Fibroblast of lung (primary cell): Measurements from ENCODE around the gene PPM1K.

ENCODE experiments used
- EZH2 ChIP-seq: IDR thresholded peaks from 2 replicates; pipeline ENCODE4 v1.5.1; 2012; ENCODE audit warnings: low read length, control low read depth, mild to moderate bottlenecking; ENCODE audit errors: missing control alignments
- TF ChIP-seq, protein P1 (sequence below), 2 donors: IDR thresholded peaks in 1 of 2; conservative IDR thresholded peaks in 1 of 2; 1 replicate in 1 of 2; 2 replicates in 1 of 2; pipeline ENCODE4 v1.5.1; 2011 to 2012; ENCODE audit warnings: low read length in 2 of 2, control low read depth in 1 of 2, inconsistent platforms in 1 of 2, low read depth in 1 of 2, mild to moderate bottlenecking in 1 of 2

- TF ChIP-seq, protein P1, sequence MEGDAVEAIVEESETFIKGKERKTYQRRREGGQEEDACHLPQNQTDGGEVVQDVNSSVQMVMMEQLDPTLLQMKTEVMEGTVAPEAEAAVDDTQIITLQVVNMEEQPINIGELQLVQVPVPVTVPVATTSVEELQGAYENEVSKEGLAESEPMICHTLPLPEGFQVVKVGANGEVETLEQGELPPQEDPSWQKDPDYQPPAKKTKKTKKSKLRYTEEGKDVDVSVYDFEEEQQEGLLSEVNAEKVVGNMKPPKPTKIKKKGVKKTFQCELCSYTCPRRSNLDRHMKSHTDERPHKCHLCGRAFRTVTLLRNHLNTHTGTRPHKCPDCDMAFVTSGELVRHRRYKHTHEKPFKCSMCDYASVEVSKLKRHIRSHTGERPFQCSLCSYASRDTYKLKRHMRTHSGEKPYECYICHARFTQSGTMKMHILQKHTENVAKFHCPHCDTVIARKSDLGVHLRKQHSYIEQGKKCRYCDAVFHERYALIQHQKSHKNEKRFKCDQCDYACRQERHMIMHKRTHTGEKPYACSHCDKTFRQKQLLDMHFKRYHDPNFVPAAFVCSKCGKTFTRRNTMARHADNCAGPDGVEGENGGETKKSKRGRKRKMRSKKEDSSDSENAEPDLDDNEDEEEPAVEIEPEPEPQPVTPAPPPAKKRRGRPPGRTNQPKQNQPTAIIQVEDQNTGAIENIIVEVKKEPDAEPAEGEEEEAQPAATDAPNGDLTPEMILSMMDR (conservative IDR thresholded peaks at IDR 0.05 in 1 of 2, IDR thresholded peaks at IDR 0.05 in 1 of 2; ENCODE audit: low read depth in 1 of 2, low read length in 2 of 2) = no peak
- TF ChIP-seq EZH2 = no peak
These were observed 29.2 kb downstream of the PPM1K start for GRCh38 chr4:88255111-88255510.
